ENCODE results near the gene FKTN.

The FKTN gene

DNA sequence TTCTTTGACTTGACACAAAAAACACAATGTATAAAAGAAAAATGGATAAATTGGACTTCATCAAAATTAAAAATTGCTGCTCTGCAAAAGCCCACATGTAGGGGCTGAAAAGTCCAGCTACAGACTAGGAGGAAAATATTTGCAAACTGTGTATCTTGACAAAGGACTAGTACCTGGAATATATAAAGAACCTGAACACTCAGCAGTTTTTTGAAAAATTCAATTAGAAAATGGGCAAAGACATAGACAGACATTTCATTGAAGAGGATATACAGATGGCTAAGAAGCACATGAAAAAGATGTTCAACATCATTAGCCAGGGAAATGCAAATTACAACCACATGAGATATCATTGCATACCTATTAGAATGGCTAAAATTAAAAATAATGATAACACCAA is 85.9 kb downstream of the FKTN start:
- in situ Hi-C loops (cut with HindIII; ENCODE audit: low pct_unique_long_range_greater_than_20kb, low sequenced_read_pairs), result no loop called here
- TF ChIP-seq JUND (IDR thresholded peaks at IDR 0.05; ENCODE audit: low read depth), result no peak
- DNase-seq (ENCODE audit: low read depth in 1 of 2, low spot score in 1 of 2), result no peak

GRCh38 chr9:105646879-105647594 is 89.1 kb downstream of the FKTN start:
- no peak for TF ChIP-seq JUND (IDR thresholded peaks at IDR 0.05; ENCODE audit: low read depth)
- in situ Hi-C loops (cut with HindIII; ENCODE audit: low pct_unique_long_range_greater_than_20kb, low sequenced_read_pairs), result no loop called here
- no peak for DNase-seq (ENCODE audit: low read depth in 1 of 2, low spot score in 1 of 2)

DNA sequence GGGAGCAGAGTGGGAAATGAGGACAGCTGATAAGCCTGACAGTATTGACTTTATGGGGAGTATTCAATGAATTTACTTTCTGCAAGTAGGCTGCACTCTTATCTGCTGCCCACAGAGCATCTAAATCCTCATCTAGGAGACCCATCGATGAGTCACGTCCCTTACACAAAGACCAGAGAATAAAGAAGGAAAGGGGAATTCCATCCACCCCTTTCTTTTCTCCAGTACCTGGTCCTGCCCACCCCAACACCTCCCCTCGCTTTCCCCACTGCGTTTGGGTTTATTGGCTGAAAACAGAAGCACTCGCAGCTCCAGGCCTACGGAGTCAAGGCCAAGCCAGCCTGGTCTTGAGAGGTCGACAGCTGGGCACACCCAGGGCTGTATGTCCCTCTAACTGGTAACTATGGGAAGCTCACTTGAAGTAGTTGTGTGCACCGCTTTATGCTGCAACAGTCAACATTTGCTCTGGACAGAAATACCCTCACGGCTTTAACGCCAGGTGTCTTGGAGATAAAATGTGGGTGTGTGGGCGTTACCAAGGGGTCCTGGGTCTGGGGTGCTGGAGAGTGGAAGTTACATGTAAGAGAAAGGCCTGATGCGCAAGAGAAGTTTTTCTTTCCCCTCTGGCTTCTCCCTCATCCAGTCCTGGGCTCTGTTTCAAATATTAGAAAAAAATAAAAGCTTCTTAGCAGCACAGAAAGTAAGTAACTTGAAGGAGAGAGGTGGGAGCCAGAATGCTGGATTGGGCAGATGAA is 89.8 kb downstream of the FKTN start:
- in situ Hi-C loops (cut with HindIII; ENCODE audit: low pct_unique_long_range_greater_than_20kb, low sequenced_read_pairs), result no loop called here
- DNase-seq (ENCODE audit: low read depth in 1 of 2, low spot score in 1 of 2), result no peak
- no peak for TF ChIP-seq JUND (IDR thresholded peaks at IDR 0.05; ENCODE audit: low read depth)

- TF ChIP-seq JUND (IDR thresholded peaks at IDR 0.05; ENCODE audit: low read depth), result no peak
- in situ Hi-C loops (cut with HindIII; ENCODE audit: low pct_unique_long_range_greater_than_20kb, low sequenced_read_pairs), result no loop called here
- no peak for DNase-seq (ENCODE audit: low read depth in 1 of 2, low spot score in 1 of 2)
These were observed 93.9 kb downstream of the FKTN start for GRCh38 chr9:105651806-105652205.

DNA sequence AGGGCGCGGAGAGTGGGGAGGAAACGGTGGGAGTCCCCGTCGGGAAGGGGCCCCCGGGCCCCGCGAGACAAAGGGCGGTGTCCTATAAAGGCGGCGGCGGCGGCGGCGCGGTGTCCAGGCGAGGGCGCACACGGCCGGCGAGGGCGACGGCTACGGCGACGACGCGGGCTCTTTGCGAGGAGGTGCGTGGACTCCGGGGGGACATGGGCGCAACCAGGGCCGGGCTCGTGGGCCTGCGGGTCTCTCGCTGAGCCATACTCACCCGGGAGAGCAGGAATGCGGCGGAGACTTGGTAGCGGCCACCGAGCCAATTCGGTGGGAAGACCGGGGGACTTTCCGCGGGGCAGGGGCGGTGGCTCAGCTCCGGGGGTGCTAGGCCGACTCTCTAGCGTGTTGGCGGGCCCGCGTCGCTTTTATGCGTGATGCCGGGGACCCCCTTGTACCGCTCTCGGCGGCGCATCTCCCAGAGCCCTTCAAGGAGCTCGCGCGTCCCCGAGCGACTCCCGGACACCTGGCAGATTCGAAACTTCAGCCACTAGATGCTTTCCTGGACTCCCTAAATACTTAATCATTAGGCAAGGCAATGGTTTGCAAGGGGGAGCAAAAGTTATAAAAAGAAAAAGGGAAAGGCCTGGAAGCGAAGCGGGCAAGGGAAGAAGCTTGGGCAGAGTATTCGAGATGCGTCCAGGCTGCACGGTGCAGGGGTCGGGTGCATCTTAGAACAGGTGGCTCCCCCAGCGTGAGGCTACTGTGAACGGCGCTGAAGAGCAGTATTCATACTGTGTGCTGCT is 98.4 kb downstream of the FKTN start:
- no peak for DNase-seq (ENCODE audit: low read depth in 1 of 2, low spot score in 1 of 2)
- TF ChIP-seq JUND (IDR thresholded peaks at IDR 0.05; ENCODE audit: low read depth), result no peak
- in situ Hi-C loops (cut with HindIII; ENCODE audit: low pct_unique_long_range_greater_than_20kb, low sequenced_read_pairs), result no loop called here

GRCh38 chr9:105658351-105658750 is 100.4 kb downstream of the FKTN start:
- DNase-seq (ENCODE audit: low read depth in 1 of 2, low spot score in 1 of 2), result no peak
- in situ Hi-C loops (cut with HindIII; ENCODE audit: low pct_unique_long_range_greater_than_20kb, low sequenced_read_pairs), result no loop called here
- TF ChIP-seq JUND (IDR thresholded peaks at IDR 0.05; ENCODE audit: low read depth), result no peak

DNA sequence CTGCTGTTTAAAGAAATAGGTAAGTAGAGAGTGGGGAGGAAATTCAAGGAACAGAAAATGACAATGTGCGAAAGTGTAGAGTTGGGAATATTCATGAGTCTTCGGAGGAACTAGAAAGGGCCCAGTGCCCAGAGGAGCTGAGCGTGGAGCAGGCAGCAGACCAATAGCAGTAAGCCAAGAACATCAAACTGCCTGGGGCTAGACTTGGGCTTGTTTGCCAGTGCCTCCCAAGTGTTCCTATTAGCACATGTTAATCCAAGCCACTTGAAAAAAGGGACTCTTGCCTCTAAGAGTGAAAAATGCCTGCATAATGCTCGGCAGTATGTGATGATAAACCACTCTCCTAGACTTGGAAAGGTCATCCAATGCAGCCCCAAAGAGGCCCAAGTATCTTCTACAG is 103.1 kb downstream of the FKTN start:
- TF ChIP-seq JUND (IDR thresholded peaks at IDR 0.05; ENCODE audit: low read depth), result no peak
- in situ Hi-C loops (cut with HindIII; ENCODE audit: low pct_unique_long_range_greater_than_20kb, low sequenced_read_pairs), result no loop called here
- peak in 1 of 2 experiments; percentile 39 for DNase-seq (ENCODE audit: low read depth in 1 of 2, low spot score in 1 of 2)

DNA sequence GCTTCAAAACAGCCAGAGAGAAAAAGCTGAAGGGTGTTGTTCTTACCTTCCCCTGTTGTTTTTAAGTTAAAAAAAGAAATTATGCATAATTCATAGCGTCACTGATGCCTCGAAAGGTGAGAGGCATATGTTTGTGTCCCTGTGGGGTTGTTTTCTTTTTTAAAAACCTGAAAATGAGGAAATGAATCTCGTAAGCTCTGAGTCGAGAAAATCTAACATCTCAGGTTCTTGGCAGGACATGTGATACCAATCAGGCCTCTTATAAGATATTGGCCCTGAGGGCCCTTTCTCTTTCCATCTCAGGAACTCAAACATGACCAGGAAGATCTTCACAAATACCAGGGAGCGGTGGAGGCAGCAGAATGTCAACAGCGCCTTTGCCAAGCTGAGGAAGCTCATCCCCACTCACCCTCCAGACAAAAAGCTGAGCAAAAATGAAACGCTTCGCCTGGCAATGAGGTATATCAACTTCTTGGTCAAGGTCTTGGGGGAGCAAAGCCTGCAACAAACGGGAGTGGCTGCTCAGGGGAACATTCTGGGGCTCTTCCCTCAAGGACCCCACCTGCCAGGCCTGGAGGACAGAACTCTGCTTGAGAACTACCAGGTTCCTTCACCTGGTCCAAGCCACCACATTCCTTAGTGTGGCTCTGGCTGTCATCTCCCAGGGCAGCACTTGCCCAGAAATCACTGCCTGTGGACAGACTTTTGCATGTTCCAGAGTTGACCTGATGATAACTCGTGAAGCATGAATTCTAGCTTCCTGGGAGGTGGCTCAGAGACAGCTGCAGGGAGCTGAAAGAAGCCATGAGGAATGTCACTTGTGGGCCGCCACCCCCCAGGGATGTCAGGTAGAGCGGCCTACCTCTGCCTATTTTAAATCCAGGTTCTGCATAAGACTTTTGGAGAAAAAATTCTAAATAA is 104.5 kb downstream of the FKTN start, which contains the start of gene TAL2:
Gene TAL2, plus strand, starts transcription at position 274 of the 921 bp plus-strand sequence. Its CDS starts 40 bp downstream, at position 314.
- in situ Hi-C loops (cut with HindIII; ENCODE audit: low pct_unique_long_range_greater_than_20kb, low sequenced_read_pairs), result no loop called here
- DNase-seq (ENCODE audit: low read depth in 1 of 2, low spot score in 1 of 2), result peak in 1 of 2 experiments; percentile 49
- TF ChIP-seq JUND (IDR thresholded peaks at IDR 0.05; ENCODE audit: low read depth), result no peak

DNA sequence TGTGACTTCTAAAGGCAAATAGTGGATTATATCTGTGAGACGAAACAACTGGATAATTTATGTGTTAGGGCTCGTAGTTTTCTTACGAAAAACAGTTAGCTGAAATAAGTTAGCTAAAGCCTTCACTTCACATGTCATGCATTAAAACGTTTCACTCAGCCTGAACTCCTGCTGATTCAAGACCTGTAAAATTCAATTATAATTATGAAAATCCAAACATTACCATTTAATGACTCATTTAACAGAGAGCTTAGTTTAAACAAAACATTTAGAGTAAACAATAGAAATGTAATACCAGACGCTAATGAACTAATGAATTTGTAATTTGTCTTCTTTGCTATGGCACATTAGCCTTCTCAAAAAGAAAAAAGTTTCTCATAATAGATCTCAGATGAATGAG is 106.0 kb downstream of the FKTN start:
- in situ Hi-C loops (cut with HindIII; ENCODE audit: low pct_unique_long_range_greater_than_20kb, low sequenced_read_pairs), result no loop called here
- no peak for DNase-seq (ENCODE audit: low read depth in 1 of 2, low spot score in 1 of 2)
- TF ChIP-seq JUND (IDR thresholded peaks at IDR 0.05; ENCODE audit: low read depth), result no peak

- in situ Hi-C loops (cut with HindIII; ENCODE audit: low pct_unique_long_range_greater_than_20kb, low sequenced_read_pairs), result no loop called here
- no peak for TF ChIP-seq JUND (IDR thresholded peaks at IDR 0.05; ENCODE audit: low read depth)
- DNase-seq (ENCODE audit: low read depth in 1 of 2, low spot score in 1 of 2), result no peak
These were observed 109.9 kb downstream of the FKTN start for GRCh38 chr9:105667867-105668266.

DNA sequence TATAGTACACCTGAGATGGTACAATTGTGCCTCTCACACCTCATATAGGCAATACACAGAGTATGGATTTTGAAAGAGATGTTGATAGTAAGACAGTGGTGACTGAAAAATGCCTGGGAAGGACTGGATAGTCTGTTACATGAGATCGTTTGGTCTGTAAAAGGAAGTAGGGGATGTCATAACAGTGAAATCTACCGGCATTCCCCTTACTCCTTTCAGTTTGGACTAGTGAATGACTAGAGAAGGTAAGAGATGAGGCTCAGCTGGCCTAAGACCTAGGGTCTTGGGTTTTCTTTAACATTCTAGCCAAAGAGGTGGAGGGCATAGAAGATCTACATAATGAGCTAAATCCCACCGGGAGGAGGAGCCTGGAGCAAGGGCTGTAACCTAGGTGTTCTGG is 112.4 kb downstream of the FKTN start:
- no peak for TF ChIP-seq JUND (IDR thresholded peaks at IDR 0.05; ENCODE audit: low read depth)
- DNase-seq (ENCODE audit: low read depth in 1 of 2, low spot score in 1 of 2), result no peak
- in situ Hi-C loops (cut with HindIII; ENCODE audit: low pct_unique_long_range_greater_than_20kb, low sequenced_read_pairs), result no loop called here

GRCh38 chr9:105670775-105671174 is 112.8 kb downstream of the FKTN start:
- DNase-seq (ENCODE audit: low read depth in 1 of 2, low spot score in 1 of 2), result no peak
- in situ Hi-C loops (cut with HindIII; ENCODE audit: low pct_unique_long_range_greater_than_20kb, low sequenced_read_pairs), result no loop called here
- no peak for TF ChIP-seq JUND (IDR thresholded peaks at IDR 0.05; ENCODE audit: low read depth)
